Testis (tissue), 3 donors: ENCODE results near the gene MEMO1. TPM values are rescaled to one million over a fixed set of nuclear protein-coding genes. Genes with fewer than 3 reads are reported as not detected.

Source experiments
- DNase-seq: peaks from one replicate; pipeline ENCODE4 v3.0.0-alpha.2; 2019
- H3K27ac ChIP-seq, 2 donors: fragments of 200-600 bp; sonication (generic); one replicate each; pipeline ENCODE4 v1.5.1; 2019
- H3K27me3 ChIP-seq: fragments of 200-600 bp; sonication (generic); one replicate; pipeline ENCODE4 v1.5.1; 2019
- H3K36me3 ChIP-seq: fragments of 200-600 bp; sonication (generic); one replicate; pipeline ENCODE4 v1.5.1; 2017; ENCODE audit warnings: low read depth; ENCODE audit errors: missing control alignments
- H3K4me1 ChIP-seq: fragments of 200-600 bp; sonication (generic); one replicate; pipeline ENCODE4 v1.5.1; 2019
- H3K4me3 ChIP-seq, 2 donors: fragments of 200-600 bp; sonication (generic); one replicate each; pipeline ENCODE4 v1.5.1; 2017 to 2019
- H3K9me3 ChIP-seq: fragments of 200-600 bp; sonication (generic); one replicate; pipeline ENCODE4 v1.5.1; 2017
- POLR2A ChIP-seq: fragments of 450-650 bp; IDR thresholded peaks from one replicate; pipeline ENCODE4 v1.6.1; 2017; ENCODE audit warnings: antibody characterized with exemption, mild to moderate bottlenecking, moderate library complexity
- WGBS, 2 donors: methylation state at CpG; one replicate each; pipeline ENCODE4 v1.1.5; 2018; 5-methylcytosine and 5-hydroxymethylcytosine counted together
- intact Hi-C: fragments of 100-400 bp; cut with DNase I; formaldehyde crosslinking; loops from one replicate; pipeline ENCODE4 v1.15.1; 2023; ENCODE audit warnings: low total_unique reads
- polyA plus RNA-seq: library from polyadenylated mRNA; stranded (reverse); fragments of 350-450 nt; fragmentation: Illumina TruSeq; extraction: RNeasy Lipid Tissue Mini Kit (QIAGEN cat#74804); gene quantifications from one replicate; pipeline ENCODE4 v1.2.3, GENCODE V29; 2014; ENCODE audit warnings: low read depth, low replicate concordance; ENCODE audit not compliant: insufficient read depth
- total RNA-seq, 2 donors: library from RNA; depleted of rRNA; stranded (reverse); fragments of >200 nt; gene quantifications; one replicate each; pipeline ENCODE4 v1.2.3, GENCODE V29; 2016
- TF ChIP-seq, protein P1 (sequence below), 3 experiments: fragments of 450-650 bp in 2 of 3; fragments of 200-600 bp in 1 of 3; sonication (generic) in 1 of 3; IDR thresholded peaks; one replicate each; pipeline ENCODE4 v1.5.1; 2016 to 2019; ENCODE audit warnings: antibody characterized with exemption in 3 of 3, mild to moderate bottlenecking in 2 of 3, moderate library complexity in 1 of 3

The MEMO1 gene
- total and polyA plus RNA-seq, 3 donors from 2014 or later: 59.9 to 167 (median 61.1) TPM

DNA sequence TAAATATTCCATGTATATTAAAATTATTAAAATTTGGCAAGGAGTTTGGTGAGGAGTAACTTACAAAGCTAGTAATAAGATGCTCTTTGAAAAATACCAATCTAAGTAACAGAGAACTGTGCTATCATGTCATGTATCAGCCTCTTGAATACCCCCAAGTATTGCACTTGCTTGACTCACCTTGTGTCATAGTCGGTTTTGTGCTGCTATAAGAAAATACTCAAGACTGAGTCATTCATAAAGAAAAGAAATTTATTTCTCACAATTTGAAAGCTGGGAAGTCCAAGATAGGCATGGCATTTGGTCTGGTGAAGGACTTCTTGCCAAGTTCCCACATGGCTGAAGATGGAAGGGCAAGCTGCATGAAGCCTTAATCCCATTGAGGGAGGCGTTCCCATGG is 179.2 kb downstream of the MEMO1 start:
- no peak for DNase-seq
- H3K4me3 ChIP-seq: no peak overlapping the region
- no peaks in the 10 kb centered on the region for H3K9me3 ChIP-seq
- TF ChIP-seq, protein P1, sequence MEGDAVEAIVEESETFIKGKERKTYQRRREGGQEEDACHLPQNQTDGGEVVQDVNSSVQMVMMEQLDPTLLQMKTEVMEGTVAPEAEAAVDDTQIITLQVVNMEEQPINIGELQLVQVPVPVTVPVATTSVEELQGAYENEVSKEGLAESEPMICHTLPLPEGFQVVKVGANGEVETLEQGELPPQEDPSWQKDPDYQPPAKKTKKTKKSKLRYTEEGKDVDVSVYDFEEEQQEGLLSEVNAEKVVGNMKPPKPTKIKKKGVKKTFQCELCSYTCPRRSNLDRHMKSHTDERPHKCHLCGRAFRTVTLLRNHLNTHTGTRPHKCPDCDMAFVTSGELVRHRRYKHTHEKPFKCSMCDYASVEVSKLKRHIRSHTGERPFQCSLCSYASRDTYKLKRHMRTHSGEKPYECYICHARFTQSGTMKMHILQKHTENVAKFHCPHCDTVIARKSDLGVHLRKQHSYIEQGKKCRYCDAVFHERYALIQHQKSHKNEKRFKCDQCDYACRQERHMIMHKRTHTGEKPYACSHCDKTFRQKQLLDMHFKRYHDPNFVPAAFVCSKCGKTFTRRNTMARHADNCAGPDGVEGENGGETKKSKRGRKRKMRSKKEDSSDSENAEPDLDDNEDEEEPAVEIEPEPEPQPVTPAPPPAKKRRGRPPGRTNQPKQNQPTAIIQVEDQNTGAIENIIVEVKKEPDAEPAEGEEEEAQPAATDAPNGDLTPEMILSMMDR (IDR thresholded peaks at IDR 0.05): no peak
- no peak for TF ChIP-seq POLR2A
- no peaks in the 10 kb centered on the region for H3K27me3 ChIP-seq
- H3K27ac ChIP-seq: no peak overlapping the region
- 79 to 84% methylated on average over 2 of the region's 2 CpGs for WGBS, 2 donors
- H3K4me1 ChIP-seq: no peaks in the 10 kb centered on the region
- H3K36me3 ChIP-seq: no peaks in the 10 kb centered on the region
- intact Hi-C loops: no loop called here

DNA sequence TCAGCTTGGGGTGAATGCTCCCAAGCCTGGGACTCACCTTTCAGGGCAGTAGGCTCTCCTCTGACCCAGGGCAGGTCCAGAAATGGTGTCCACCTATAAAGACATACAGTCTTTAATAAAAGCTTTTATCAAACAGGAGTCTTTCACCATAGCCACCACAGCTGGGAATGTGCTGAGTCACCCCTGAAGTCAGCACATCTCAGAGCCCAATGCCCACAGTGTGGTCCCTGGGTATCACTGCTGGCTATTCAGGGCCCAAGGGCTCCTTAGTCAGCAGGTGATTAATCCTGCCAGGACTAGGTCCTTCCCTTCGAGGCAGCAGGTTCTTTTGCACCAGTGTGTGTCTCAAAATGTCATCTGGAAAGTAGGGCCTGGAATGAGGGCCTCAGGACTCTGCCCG is 181.9 kb downstream of the MEMO1 start:
- intact Hi-C loops: no loop called here
- H3K36me3 ChIP-seq: no peaks in the 10 kb centered on the region
- DNase-seq: no peak
- no peak for TF ChIP-seq POLR2A
- TF ChIP-seq, protein P1 (IDR thresholded peaks at IDR 0.05): no peak
- H3K4me1 ChIP-seq: no peaks in the 10 kb centered on the region
- H3K9me3 ChIP-seq: no peaks in the 10 kb centered on the region
- H3K4me3 ChIP-seq: no peak overlapping the region
- H3K27me3 ChIP-seq: no peaks in the 10 kb centered on the region
- H3K27ac ChIP-seq: no peak overlapping the region
- 79 to 88% methylated on average over 2 of the region's 2 CpGs for whole genome bisulfite sequencing, 2 donors

DNA sequence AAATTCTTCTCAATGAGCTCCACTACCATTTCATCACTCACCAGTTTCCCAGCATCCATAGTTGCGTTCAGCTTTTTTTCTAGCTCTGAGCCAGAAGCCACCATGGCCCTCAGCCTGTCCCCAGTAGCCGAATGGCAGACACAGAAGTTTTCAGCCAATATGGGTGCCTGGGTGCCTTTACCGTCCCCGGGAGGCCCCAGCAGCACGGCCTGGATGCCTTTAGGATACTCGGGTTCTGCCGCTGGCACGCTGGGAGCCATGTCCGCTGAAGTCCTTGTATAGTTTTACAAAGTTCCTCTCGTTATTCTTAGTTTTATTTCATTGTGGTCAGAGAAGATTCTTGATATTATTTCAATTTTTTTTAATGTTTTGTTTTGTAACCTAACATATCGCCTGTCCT is 187.2 kb downstream of the MEMO1 start:
- WGBS, 2 donors: 55 to 81% methylated on average over 11 of the region's 11 CpGs
- TF ChIP-seq POLR2A: no peak
- TF ChIP-seq, protein P1 (IDR thresholded peaks at IDR 0.05): no peak
- DNase-seq: no peak
- no peaks in the 10 kb centered on the region for H3K4me1 ChIP-seq
- H3K36me3 ChIP-seq: no peaks in the 10 kb centered on the region
- no peak overlapping the region for H3K27ac ChIP-seq
- intact Hi-C loops: no loop called here
- no peaks in the 10 kb centered on the region for H3K9me3 ChIP-seq
- H3K27me3 ChIP-seq: no peaks in the 10 kb centered on the region
- H3K4me3 ChIP-seq: no peak overlapping the region

DNA sequence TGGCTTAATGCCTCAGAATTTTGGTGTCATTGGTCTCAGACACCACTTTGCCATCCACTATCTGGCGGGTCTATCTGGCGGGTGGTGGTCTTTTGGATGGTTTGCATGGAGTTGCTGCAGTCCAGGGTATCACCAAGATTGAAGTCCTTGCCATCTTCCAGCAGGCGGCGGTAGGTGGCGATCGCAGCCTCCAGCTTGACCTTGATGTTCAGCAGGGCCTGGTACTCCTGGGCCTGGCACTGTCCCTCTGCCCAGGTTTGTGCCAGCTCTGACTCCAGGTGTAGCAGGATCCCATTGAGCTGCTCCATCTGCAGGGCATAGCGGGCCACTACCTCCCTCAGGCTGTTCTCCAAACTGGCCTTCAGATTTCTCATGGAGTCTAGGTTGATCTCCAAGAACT is 188.2 kb downstream of the MEMO1 start:
- no peak for DNase-seq
- no peaks in the 10 kb centered on the region for H3K9me3 ChIP-seq
- intact Hi-C loops: no loop called here
- H3K27me3 ChIP-seq: no peaks in the 10 kb centered on the region
- no peak overlapping the region for H3K27ac ChIP-seq
- 88 to 91% methylated on average over 3 to 5 of the region's 7 CpGs for WGBS, 2 donors
- H3K4me3 ChIP-seq: no peak overlapping the region
- no peaks in the 10 kb centered on the region for H3K4me1 ChIP-seq
- no peaks in the 10 kb centered on the region for H3K36me3 ChIP-seq
- TF ChIP-seq, protein P1 (IDR thresholded peaks at IDR 0.05): no peak
- no peak for TF ChIP-seq POLR2A

Other genes with a start within 250 kb of the MEMO1 start
- 10 to 100 TPM; 31.8 to 37.2 TPM for gene DPY30, start 28.8 kb upstream of the MEMO1 start, total RNA-seq
- gene DPY30, start 28.8 kb upstream of the MEMO1 start, polyA plus RNA-seq: 53.7 TPM
- gene SPAST, start 52.5 kb upstream of the MEMO1 start, total RNA-seq: 10 to 100 TPM; 28.3 to 34.2 TPM
- 18.4 TPM for gene SPAST, start 52.5 kb upstream of the MEMO1 start, polyA plus RNA-seq
- gene SLC30A6, start 154.9 kb upstream of the MEMO1 start, total RNA-seq: 10 to 100 TPM; 19.1 to 23.1 TPM
- gene SLC30A6, start 154.9 kb upstream of the MEMO1 start, polyA plus RNA-seq: 11.8 TPM